Keratinocyte (primary cell): ENCODE data around the gene SOX5. TPM values are rescaled to one million over a fixed set of nuclear protein-coding genes. Genes with fewer than 3 reads are reported as not detected.

Experiments
- DNase-seq: peaks from one replicate; pipeline ENCODE4 v3.0.0-alpha.2; 2011; ENCODE audit warnings: low read depth, missing footprints, low spot score
- FAIRE-seq: peaks from 2 replicates; lab custom pipeline; 2011; peaks lifted over from hg19 to GRCh38; lab: Jason Lieb, UNC
- H2AFZ ChIP-seq: 2 replicates; pipeline ENCODE4 v1.6.0; 2012; ENCODE audit warnings: low read length, control low read depth, inconsistent platforms; ENCODE audit not compliant: control insufficient read depth
- H3K27ac ChIP-seq: 2 replicates; pipeline ENCODE4 v1.5.1; 2011; ENCODE audit warnings: low read length; ENCODE audit not compliant: control insufficient read depth, insufficient read depth
- H3K27me3 ChIP-seq: 3 replicates; pipeline ENCODE4 v1.6.0; 2011; ENCODE audit warnings: low read length; ENCODE audit not compliant: control insufficient read depth, insufficient read depth; ENCODE audit errors: extremely low read depth
- H3K36me3 ChIP-seq, 2 experiments: 2 replicates in 1 of 2; 3 replicates in 1 of 2; pipeline ENCODE4 v1.5.1; 2011; ENCODE audit warnings: low read length in 2 of 2, mild to moderate bottlenecking in 1 of 2; ENCODE audit not compliant: control insufficient read depth in 2 of 2, insufficient read depth in 2 of 2; ENCODE audit errors: extremely low read depth in 1 of 2
- H3K4me1 ChIP-seq: 3 replicates; pipeline ENCODE4 v1.5.1; 2011; ENCODE audit warnings: low read length; ENCODE audit not compliant: control insufficient read depth, insufficient read depth; ENCODE audit errors: extremely low read depth
- H3K4me2 ChIP-seq: 3 replicates; pipeline ENCODE4 v1.6.0; 2011; ENCODE audit warnings: low read depth, low read length; ENCODE audit not compliant: control insufficient read depth, insufficient read depth; ENCODE audit errors: extremely low read depth
- H3K4me3 ChIP-seq, 3 experiments: fragments of 200-600 bp in 1 of 3; sonication (generic) in 1 of 3; 2 replicates in 2 of 3; 3 replicates in 1 of 3; pipeline ENCODE4 v1.5.1; 2011 to 2016; ENCODE audit warnings: low read length in 3 of 3, mild to moderate bottlenecking in 3 of 3, control low read depth in 2 of 3, inconsistent platforms in 1 of 3, low read depth in 1 of 3, mixed read lengths in 1 of 3, mixed run types in 1 of 3, moderate library complexity in 1 of 3; ENCODE audit not compliant: control insufficient read depth in 2 of 3, insufficient read depth in 2 of 3; ENCODE audit errors: extremely low read depth in 1 of 3
- H3K79me2 ChIP-seq: 2 replicates; pipeline ENCODE4 v1.6.0; 2012; ENCODE audit warnings: low read length; ENCODE audit not compliant: control insufficient read depth, insufficient read depth
- H3K9ac ChIP-seq: 3 replicates; pipeline ENCODE4 v1.6.0; 2011; ENCODE audit warnings: low read length; ENCODE audit not compliant: control insufficient read depth, insufficient read depth; ENCODE audit errors: extremely low read depth
- H3K9me1 ChIP-seq: 3 replicates; pipeline ENCODE4 v1.6.0; 2011; ENCODE audit warnings: low read length; ENCODE audit not compliant: control insufficient read depth, insufficient read depth; ENCODE audit errors: extremely low read depth
- H3K9me3 ChIP-seq: 2 replicates; pipeline ENCODE4 v1.5.1; 2012; ENCODE audit warnings: low read depth, low read length; ENCODE audit not compliant: control insufficient read depth
- H4K20me1 ChIP-seq: 3 replicates; pipeline ENCODE4 v1.6.0; 2011; ENCODE audit warnings: low read length; ENCODE audit not compliant: control insufficient read depth, insufficient read depth; ENCODE audit errors: extremely low read depth
- CTCF ChIP-seq, 3 experiments: IDR thresholded peaks in 1 of 3; conservative IDR thresholded peaks in 1 of 3; optimal IDR thresholded peaks in 1 of 3; 2 replicates in 2 of 3; 3 replicates in 1 of 3; pipeline versions ENCODE3 to v1.5.1; 2011; ENCODE audit warnings: low read length in 3 of 3, mild to moderate bottlenecking in 3 of 3, moderate library complexity in 2 of 3, control low read depth in 1 of 3, inconsistent platforms in 1 of 3; ENCODE audit not compliant: insufficient read depth in 2 of 3; ENCODE audit errors: extremely low read depth in 1 of 3
- EZH2 ChIP-seq: IDR thresholded peaks from one replicate; pipeline ENCODE4 v1.6.1; 2012; ENCODE audit warnings: inconsistent platforms, mild to moderate bottlenecking, low read length, moderate library complexity
- dilution Hi-C: fragments of 300-500 bp; cut with MboI; formaldehyde crosslinking; loops from one replicate; pipeline ENCODE4 v1.7.0; 2020; ENCODE audit warnings: low sequenced_read_pairs; ENCODE audit not compliant: extremely low pct_ligation_motif_present
- polyA plus RNA-seq, 5 experiments: library from polyadenylated mRNA; depleted of rRNA in 3 of 5; stranded (reverse) in 3 of 5; stranded (forward) in 1 of 5; unstranded in 1 of 5; fragments of >200 nt; gene quantifications; 1 replicate in 1 of 5; 2 replicates in 3 of 5; 3 replicates in 1 of 5; pipeline versions ENCODE4 v1.2.1 to v1.2.3, GENCODE V29; 2011 to 2012; ENCODE audit warnings: missing spikeins in 2 of 5, low read depth in 1 of 5, low replicate concordance in 1 of 5

The SOX5 gene
- polyA plus RNA-seq, 1 donor (not counting 4 experiments of a cell fraction or from before 2014, with no cell fraction given): not detected

DNA sequence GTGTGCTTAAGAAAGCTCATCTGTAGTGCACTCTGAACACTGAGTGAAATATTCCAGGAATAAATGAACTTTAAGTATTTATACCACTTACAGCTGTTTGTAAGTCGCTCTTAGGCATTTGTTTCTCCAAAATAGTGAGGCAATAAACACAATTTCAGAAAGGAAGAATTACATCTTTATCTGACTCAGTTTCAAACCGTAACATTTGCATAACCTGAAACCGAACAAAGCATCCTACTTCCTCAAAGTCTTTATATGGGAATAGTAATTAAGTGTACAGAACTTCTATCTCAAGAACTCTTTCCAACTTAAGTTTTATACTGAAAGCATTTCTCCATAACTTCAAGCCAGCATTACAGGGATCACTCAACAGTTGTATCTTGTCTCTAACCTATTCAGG is 58.4 kb downstream of the SOX5 start:
- no peak for FAIRE-seq
- H3K4me3 ChIP-seq: no peak overlapping the region
- no peaks in the 10 kb centered on the region for H3K9me1 ChIP-seq
- no peaks in the 10 kb centered on the region for H3K27me3 ChIP-seq
- no peak for DNase-seq
- no peaks in the 10 kb centered on the region for H4K20me1 ChIP-seq
- no peaks in the 10 kb centered on the region for H3K9me3 ChIP-seq
- H3K4me2 ChIP-seq: no peak overlapping the region
- no peaks in the 10 kb centered on the region for H3K36me3 ChIP-seq
- TF ChIP-seq CTCF (optimal IDR thresholded peaks at IDR 0.05 in 1 of 3, IDR thresholded peaks at IDR 0.05 in 1 of 3, conservative IDR thresholded peaks at IDR 0.05 in 1 of 3; ENCODE audit: extremely low read depth in 1 of 3, insufficient read depth in 2 of 3, low read length in 3 of 3) (no peak), EZH2 (no peak)
- H3K27ac ChIP-seq: no peak overlapping the region
- H3K9ac ChIP-seq: no peak overlapping the region
- H3K4me1 ChIP-seq: no peaks in the 10 kb centered on the region
- dilution Hi-C loops: no loop called here
- no peak overlapping the region for H2AFZ ChIP-seq
- H3K79me2 ChIP-seq: no peaks in the 10 kb centered on the region

DNA sequence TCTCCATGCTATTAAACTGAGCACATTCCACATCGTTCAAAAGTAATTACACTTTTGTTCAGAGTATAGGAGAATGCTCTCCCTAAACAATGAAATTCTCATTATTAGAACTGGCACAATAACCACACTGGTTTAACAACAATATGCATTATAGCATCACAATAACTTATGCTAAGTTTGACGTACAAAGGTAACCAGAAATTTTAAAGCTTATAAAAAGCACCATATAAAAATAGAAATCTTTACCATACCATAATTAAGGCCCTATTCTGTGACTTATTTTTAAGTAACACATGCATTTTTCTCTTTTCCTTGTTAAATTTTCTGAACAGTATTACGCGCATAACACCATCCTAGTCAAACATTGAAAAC is 60.4 kb downstream of the SOX5 start:
- FAIRE-seq: no peak

More for the DNA sequence above, 60.4 kb downstream of the SOX5 start:
- H3K79me2 ChIP-seq: no peaks in the 10 kb centered on the region
- no peaks in the 10 kb centered on the region for H3K9me3 ChIP-seq
- H3K4me2 ChIP-seq: no peak overlapping the region
- no peaks in the 10 kb centered on the region for H3K27me3 ChIP-seq
- no peaks in the 10 kb centered on the region for H3K36me3 ChIP-seq
- no peak overlapping the region for H2AFZ ChIP-seq
- DNase-seq: no peak
- H3K9me1 ChIP-seq: no peaks in the 10 kb centered on the region
- no peak overlapping the region for H3K27ac ChIP-seq
- no peak overlapping the region for H3K9ac ChIP-seq
- dilution Hi-C loops: no loop called here
- H3K4me1 ChIP-seq: no peaks in the 10 kb centered on the region
- no peak for TF ChIP-seq EZH2
- TF ChIP-seq CTCF (optimal IDR thresholded peaks at IDR 0.05 in 1 of 3, IDR thresholded peaks at IDR 0.05 in 1 of 3, conservative IDR thresholded peaks at IDR 0.05 in 1 of 3; ENCODE audit: extremely low read depth in 1 of 3, insufficient read depth in 2 of 3, low read length in 3 of 3): no peak
- no peaks in the 10 kb centered on the region for H4K20me1 ChIP-seq
- no peak overlapping the region for H3K4me3 ChIP-seq
